HEK293T (cell line): Measurements from ENCODE around the gene KRTAP10-5.

Source experiments
- ARNT ChIP-seq: fragments of 450-650 bp; IDR thresholded peaks from 2 replicates; pipeline ENCODE4 v1.6.1; 2017; ENCODE audit warnings: mild to moderate bottlenecking
- BHLHE40 ChIP-seq: fragments of 450-650 bp; IDR thresholded peaks from 2 replicates; pipeline ENCODE4 v1.6.1; 2016; ENCODE audit warnings: mild to moderate bottlenecking, moderate library complexity, borderline replicate concordance
- ELF4 ChIP-seq: fragments of 450-650 bp; IDR thresholded peaks from 2 replicates; pipeline ENCODE4 v1.6.1; 2017; ENCODE audit warnings: antibody characterized with exemption
- FOXK2 ChIP-seq: fragments of 450-650 bp; IDR thresholded peaks from 2 replicates; pipeline ENCODE4 v1.6.1; 2016; ENCODE audit warnings: mild to moderate bottlenecking
- FOXM1 ChIP-seq: fragments of 450-650 bp; IDR thresholded peaks from 2 replicates; pipeline ENCODE4 v1.6.1; 2017; ENCODE audit warnings: mild to moderate bottlenecking, borderline replicate concordance
- HDGF ChIP-seq: fragments of 450-650 bp; IDR thresholded peaks from 2 replicates; pipeline ENCODE4 v1.6.1; 2017; ENCODE audit warnings: antibody characterized with exemption, borderline replicate concordance
- L3MBTL2 ChIP-seq: fragments of 450-650 bp; conservative IDR thresholded peaks from 2 replicates; pipeline ENCODE4 v1.6.1; 2016; ENCODE audit warnings: mild to moderate bottlenecking
- LEF1 ChIP-seq: fragments of 450-650 bp; IDR thresholded peaks from 2 replicates; pipeline ENCODE4 v1.6.1; 2017; ENCODE audit warnings: mild to moderate bottlenecking, borderline replicate concordance
- NFRKB ChIP-seq: fragments of 450-650 bp; IDR thresholded peaks from 2 replicates; pipeline ENCODE4 v1.6.1; 2016; ENCODE audit warnings: mild to moderate bottlenecking, moderate library complexity
- SP1 ChIP-seq: fragments of 450-650 bp; IDR thresholded peaks from 2 replicates; pipeline ENCODE4 v1.6.1; 2017
- SUZ12 ChIP-seq: fragments of 450-650 bp; IDR thresholded peaks from 2 replicates; pipeline ENCODE4 v1.6.1; 2016; ENCODE audit warnings: mild to moderate bottlenecking
- TARDBP ChIP-seq: fragments of 450-650 bp; IDR thresholded peaks from 2 replicates; pipeline ENCODE4 v1.6.1; 2016
- ZNF384 ChIP-seq: fragments of 450-650 bp; IDR thresholded peaks from 2 replicates; pipeline ENCODE4 v1.6.1; 2016

DNA sequence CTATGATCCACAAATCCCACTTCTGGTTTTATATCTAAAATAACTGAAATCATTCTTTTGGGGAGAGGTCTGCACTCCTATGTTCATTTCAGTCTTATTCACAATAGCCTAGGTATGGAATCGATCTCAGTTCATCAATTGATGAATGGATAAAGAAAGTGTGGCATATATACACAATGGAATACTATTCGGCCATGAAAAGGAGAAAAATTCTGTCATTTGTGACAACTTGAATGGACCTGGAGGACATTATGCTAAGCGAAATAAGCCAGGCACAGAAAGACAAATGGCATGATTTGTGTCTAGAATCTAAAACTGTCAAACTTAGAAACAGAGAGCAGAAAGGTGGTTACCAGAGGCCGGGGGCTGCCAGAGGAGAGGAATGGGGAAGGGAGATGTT is 26.1 kb upstream of the KRTAP10-5 start:
- TF ChIP-seq HDGF (no peak), ARNT (no peak), BHLHE40 (no peak), SP1 (no peak), ELF4 (no peak), LEF1 (no peak), NFRKB (no peak), SUZ12 (no peak), TARDBP (no peak), ZNF384 (no peak), FOXM1 (no peak), FOXK2 (no peak), L3MBTL2 (no peak)
